Fibroblast of the aortic adventitia (primary cell): ENCODE measurements around the gene NINJ2. TPM values are rescaled to one million over a fixed set of nuclear protein-coding genes. Genes with fewer than 3 reads are reported as not detected.

Experiments
- DNase-seq: peaks from one replicate; pipeline ENCODE4 v3.0.0-alpha.2; 2010; ENCODE audit warnings: low read depth
- H3K4me3 ChIP-seq: 2 replicates; pipeline ENCODE4 v1.5.1; 2011; ENCODE audit warnings: low read depth, mild to moderate bottlenecking, control low read depth, low read length, moderate library complexity
- total RNA-seq: library from RNA; depleted of rRNA; stranded (reverse); fragments of >200 nt; gene quantifications from 2 replicates; pipeline ENCODE4 v1.2.3, GENCODE V29; 2012; ENCODE audit warnings: low replicate concordance
- TF ChIP-seq, protein P1 (sequence below): IDR thresholded peaks from 2 replicates; pipeline ENCODE4 v1.5.1; 2011; ENCODE audit warnings: mild to moderate bottlenecking, low read length, control low read depth, inconsistent platforms; ENCODE audit not compliant: insufficient read depth

NINJ2 gene
- total RNA-seq, 1 donor: 0.45 TPM

- TF ChIP-seq, protein P1, sequence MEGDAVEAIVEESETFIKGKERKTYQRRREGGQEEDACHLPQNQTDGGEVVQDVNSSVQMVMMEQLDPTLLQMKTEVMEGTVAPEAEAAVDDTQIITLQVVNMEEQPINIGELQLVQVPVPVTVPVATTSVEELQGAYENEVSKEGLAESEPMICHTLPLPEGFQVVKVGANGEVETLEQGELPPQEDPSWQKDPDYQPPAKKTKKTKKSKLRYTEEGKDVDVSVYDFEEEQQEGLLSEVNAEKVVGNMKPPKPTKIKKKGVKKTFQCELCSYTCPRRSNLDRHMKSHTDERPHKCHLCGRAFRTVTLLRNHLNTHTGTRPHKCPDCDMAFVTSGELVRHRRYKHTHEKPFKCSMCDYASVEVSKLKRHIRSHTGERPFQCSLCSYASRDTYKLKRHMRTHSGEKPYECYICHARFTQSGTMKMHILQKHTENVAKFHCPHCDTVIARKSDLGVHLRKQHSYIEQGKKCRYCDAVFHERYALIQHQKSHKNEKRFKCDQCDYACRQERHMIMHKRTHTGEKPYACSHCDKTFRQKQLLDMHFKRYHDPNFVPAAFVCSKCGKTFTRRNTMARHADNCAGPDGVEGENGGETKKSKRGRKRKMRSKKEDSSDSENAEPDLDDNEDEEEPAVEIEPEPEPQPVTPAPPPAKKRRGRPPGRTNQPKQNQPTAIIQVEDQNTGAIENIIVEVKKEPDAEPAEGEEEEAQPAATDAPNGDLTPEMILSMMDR: no peak
- H3K4me3 ChIP-seq: peak overlapping the region; percentile 71
- DNase-seq: peak; percentile 90
Observed at GRCh38 chr12:570921-571794, 92.1 kb downstream of the NINJ2 start.

- TF ChIP-seq, protein P1: no peak
- peak overlapping the region; percentile 71 for H3K4me3 ChIP-seq
- peak; percentile 85 for DNase-seq
Observed at GRCh38 chr12:570435-570920, 92.8 kb downstream of the NINJ2 start.

GRCh38 chr12:569803-570434 is 93.3 kb downstream of the NINJ2 start:
- TF ChIP-seq, protein P1: peak; percentile 87
- peak; percentile 81 for DNase-seq
- H3K4me3 ChIP-seq: peak overlapping the region; percentile 71

GRCh38 chr12:569091-569676 is 94.1 kb downstream of the NINJ2 start:
- TF ChIP-seq, protein P1: no peak
- no peak for DNase-seq
- no peak overlapping the region for H3K4me3 ChIP-seq

DNA sequence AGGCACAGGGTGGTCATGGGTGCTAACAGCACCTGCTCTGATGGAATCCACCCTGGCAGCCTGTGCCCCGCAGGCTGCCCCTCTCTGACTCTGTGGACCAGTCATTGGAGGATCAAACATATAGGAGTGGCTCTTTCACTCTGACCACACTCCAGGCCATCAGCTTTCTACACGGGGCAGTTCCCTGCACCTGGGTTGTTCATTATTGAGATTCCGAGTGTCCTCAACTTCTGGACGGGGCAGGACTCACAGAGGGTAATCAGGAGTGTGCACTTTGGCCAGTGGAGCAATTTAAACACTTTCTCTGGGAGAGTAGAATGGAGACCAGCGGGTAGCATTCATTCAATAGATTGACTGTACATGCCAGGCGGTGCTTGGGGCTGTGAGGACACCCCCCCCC is 94.8 kb downstream of the NINJ2 start:
- TF ChIP-seq, protein P1: no peak
- no peak for DNase-seq
- H3K4me3 ChIP-seq: no peak overlapping the region

- TF ChIP-seq, protein P1: no peak
- no peak for DNase-seq
- no peak overlapping the region for H3K4me3 ChIP-seq
Observed at GRCh38 chr12:565589-566105, 97.6 kb downstream of the NINJ2 start.
